Endothelial cell of umbilical vein (primary cell): ENCODE data around the gene RPS6KA4. TPM values are rescaled to one million over a fixed set of nuclear protein-coding genes. Genes with fewer than 3 reads are reported as not detected.

Experiments
- BruUV-seq: library from RNA; stranded (reverse); fragments of 400-500 nt; replicated peaks from 2 replicates; lab custom pipeline; 2021; lab: Mats Ljungman, UMichigan
- CTCF ChIA-PET: fragments of 300-600, 350-600 bp; sonication (Branson Sonifier 250); formaldehyde crosslinking; loops from one replicate; lab custom pipeline; 2021; ENCODE audit warnings: antibody characterized with exemption, inconsistent platforms; lab: Charles Lee
- POLR2A ChIA-PET: fragments of 300-600, 350-600 bp; sonication (Branson Sonifier 250); formaldehyde crosslinking; loops from one replicate; lab custom pipeline; 2021; ENCODE audit warnings: antibody characterized with exemption, inconsistent platforms; lab: Charles Lee
- DNase-seq: peaks from one replicate; pipeline ENCODE4 v3.0.0-alpha.2; 2011; ENCODE audit warnings: low read depth, low spot score
- FAIRE-seq: peaks from 2 replicates; lab custom pipeline; 2011; peaks lifted over from hg19 to GRCh38; lab: Jason Lieb, UNC
- H2AFZ ChIP-seq: 2 replicates; pipeline ENCODE4 v1.6.0; 2012; ENCODE audit warnings: low read depth, low read length, control low read depth, inconsistent platforms
- H3K27ac ChIP-seq: 2 replicates; pipeline ENCODE4 v1.5.1; 2011; ENCODE audit warnings: low read depth, mild to moderate bottlenecking, control low read depth, low read length, moderate library complexity; ENCODE audit not compliant: insufficient read depth
- H3K27me3 ChIP-seq, 2 experiments: 2 replicates each; pipeline versions ENCODE4 v1.6.0 to v1.6.1; 2011; ENCODE audit warnings: low read length in 2 of 2, mixed read lengths in 1 of 2; ENCODE audit not compliant: control insufficient read depth in 2 of 2, insufficient read depth in 2 of 2
- H3K36me3 ChIP-seq, 2 experiments: 2 replicates in 1 of 2; 3 replicates in 1 of 2; pipeline ENCODE4 v1.5.1; 2011; ENCODE audit warnings: low read length in 2 of 2, mild to moderate bottlenecking in 1 of 2, moderate library complexity in 1 of 2; ENCODE audit not compliant: control insufficient read depth in 2 of 2, insufficient read depth in 2 of 2; ENCODE audit errors: extremely low read depth in 1 of 2
- H3K4me1 ChIP-seq: 3 replicates; pipeline ENCODE4 v1.5.1; 2011; ENCODE audit warnings: mild to moderate bottlenecking, low read length; ENCODE audit not compliant: control insufficient read depth, insufficient read depth; ENCODE audit errors: extremely low read depth
- H3K4me2 ChIP-seq: 2 replicates; pipeline ENCODE4 v1.6.1; 2011; ENCODE audit warnings: low read length, control low read depth, mixed read lengths; ENCODE audit not compliant: insufficient read depth
- H3K4me3 ChIP-seq, 3 experiments: fragments of 200-600 bp in 1 of 3; sonication (generic), shearing (Covaris generic) in 1 of 3; replicated peaks in 1 of 3; 2 replicates each; pipeline ENCODE4 v1.5.1; 2011 to 2016; ENCODE audit warnings: control low read depth in 3 of 3, low read length in 3 of 3, mild to moderate bottlenecking in 2 of 3, inconsistent platforms in 1 of 3, low read depth in 1 of 3, moderate library complexity in 1 of 3; ENCODE audit not compliant: insufficient read depth in 1 of 3
- H3K79me2 ChIP-seq: 2 replicates; pipeline ENCODE4 v1.6.0; 2012; ENCODE audit warnings: low read length, inconsistent platforms; ENCODE audit not compliant: control insufficient read depth, insufficient read depth
- H3K9ac ChIP-seq: replicated peaks from 2 replicates; pipeline ENCODE3; 2011; ENCODE audit warnings: low read length, control low read depth; ENCODE audit not compliant: insufficient read depth; ENCODE audit errors: extremely low read depth
- H3K9me1 ChIP-seq: replicated peaks from 3 replicates; pipeline ENCODE4 v1.6.0; 2011; ENCODE audit warnings: mild to moderate bottlenecking, low read length; ENCODE audit not compliant: control insufficient read depth, insufficient read depth; ENCODE audit errors: extremely low read depth
- H3K9me3 ChIP-seq: replicated peaks from 2 replicates; pipeline ENCODE4 v1.5.1; 2012; ENCODE audit warnings: low read length, inconsistent platforms; ENCODE audit not compliant: control insufficient read depth, insufficient read depth
- H4K20me1 ChIP-seq: replicated peaks from 2 replicates; pipeline ENCODE3; 2011; ENCODE audit warnings: mild to moderate bottlenecking, low read length; ENCODE audit not compliant: control insufficient read depth, insufficient read depth; ENCODE audit errors: extremely low read depth
- MYC ChIP-seq: IDR thresholded peaks from one replicate; pipeline ENCODE4 v1.6.1; 2011; ENCODE audit warnings: mild to moderate bottlenecking, low read depth, low read length
- dilution Hi-C: fragments of 300-500 bp; cut with MboI; formaldehyde crosslinking; loops from one replicate; pipeline ENCODE4 v1.15.0; 2019; ENCODE audit warnings: low sequenced_read_pairs; ENCODE audit not compliant: extremely low pct_ligation_motif_present
- intact Hi-C: fragments of 100-400 bp; cut with micrococcal nuclease; formaldehyde crosslinking; loops from one replicate; pipeline ENCODE4 v1.10.0; 2022
- polyA plus RNA-seq, 4 experiments: library from polyadenylated mRNA; depleted of rRNA in 3 of 4; stranded (reverse) in 3 of 4; unstranded in 1 of 4; fragments of >200 nt; gene quantifications; 2 replicates each; pipeline versions ENCODE4 v1.2.1 to v1.2.3, GENCODE V29; 2011 to 2012; ENCODE audit warnings: missing spikeins in 1 of 4
- total RNA-seq: library from RNA; stranded (reverse); gene quantifications from 2 replicates; pipeline ENCODE4 v1.2.3, GENCODE V29; 2021
- TF ChIP-seq, protein P1 (sequence below), 2 donors: IDR thresholded peaks; 1 replicate in 1 of 2; 2 replicates in 1 of 2; pipeline ENCODE4 v1.5.1; 2011; ENCODE audit warnings: low read length in 2 of 2, mild to moderate bottlenecking in 2 of 2, moderate library complexity in 2 of 2, control low read depth in 1 of 2, inconsistent platforms in 1 of 2, low read depth in 1 of 2; ENCODE audit not compliant: insufficient read depth in 1 of 2; ENCODE audit errors: extremely low read depth in 1 of 2

The RPS6KA4 gene
- total and polyA plus RNA-seq, 2 donors (not counting 3 experiments of a cell fraction or from before 2014, with no cell fraction given), result 26.5 to 44.1 TPM

DNA sequence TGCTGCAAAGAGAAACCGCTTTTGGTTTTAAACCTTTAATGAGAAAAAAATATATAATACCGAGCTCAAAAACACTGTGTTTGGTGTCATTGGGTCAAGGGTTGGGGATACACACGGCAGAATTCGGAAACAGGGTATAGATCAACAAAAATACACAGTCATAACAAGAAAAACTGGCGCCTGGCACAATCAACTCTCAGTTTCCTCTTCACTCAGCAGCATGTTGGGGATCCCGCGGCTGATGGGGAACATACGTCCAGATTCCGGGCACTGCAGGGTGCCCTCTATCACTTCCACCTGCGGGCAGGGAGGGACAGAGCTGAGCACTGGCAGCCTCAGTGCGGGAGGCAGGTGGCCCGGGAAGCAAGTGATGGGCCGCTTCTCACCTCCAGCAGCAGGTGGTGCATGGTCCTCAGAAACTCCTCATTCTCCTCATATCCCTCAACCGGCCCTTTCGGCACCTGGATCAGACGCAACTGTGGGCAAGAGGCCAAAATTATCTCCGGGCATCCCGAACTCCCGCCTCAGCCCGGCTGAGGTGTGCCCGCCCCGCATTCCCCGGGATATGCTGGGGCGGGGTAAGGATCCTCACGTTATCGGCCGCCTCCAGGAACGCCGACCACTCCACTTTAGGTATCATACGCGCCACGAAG lies 42.2 kb upstream of the RPS6KA4 start:
- Histone ChIP-seq H3K27ac (peak overlapping the region; percentile 87), H3K36me3 (peaks cover 2 to 13% of the 10 kb centered on the region in 2 experiments), H2AFZ (peak overlapping the region; percentile 16), H3K4me3 (peak overlapping the region; percentile 48 to 76 (median 75)), H3K9me3 (no peaks in the 10 kb centered on the region), H3K4me2 (peak overlapping the region; percentile 87), H3K27me3 (no peaks in the 10 kb centered on the region), H3K9ac (peak overlapping the region; percentile 77), H3K79me2 (peaks cover 4% of the 10 kb centered on the region), H3K9me1 (no peaks in the 10 kb centered on the region), H3K4me1 (peaks cover 10% of the 10 kb centered on the region), H4K20me1 (no peaks in the 10 kb centered on the region)
- ChIA-PET CTCF (interaction anchor here (0.9 to 3.6 kb wide), 12 partner anchors 10 to 132 kb away, joined by 4 to 72 read pairs (median 10); partner anchors contain the start of genes BAD, CATSPERZ, CCDC88B and ESRRA), POLR2A (interaction anchor here (1.2 to 2.1 kb wide), 3 partner anchors 12 to 26 kb away, joined by 4 to 6 read pairs (median 5); no protein-coding TSS in a partner anchor)
- FAIRE-seq (no peak), DNase-seq (no peak)
- intact Hi-C loops, result loop anchor here (1.0 kb wide), 2 partner anchors 11 to 39 kb away; partner anchors contain the start of gene ESRRA
- TF ChIP-seq, protein P1, sequence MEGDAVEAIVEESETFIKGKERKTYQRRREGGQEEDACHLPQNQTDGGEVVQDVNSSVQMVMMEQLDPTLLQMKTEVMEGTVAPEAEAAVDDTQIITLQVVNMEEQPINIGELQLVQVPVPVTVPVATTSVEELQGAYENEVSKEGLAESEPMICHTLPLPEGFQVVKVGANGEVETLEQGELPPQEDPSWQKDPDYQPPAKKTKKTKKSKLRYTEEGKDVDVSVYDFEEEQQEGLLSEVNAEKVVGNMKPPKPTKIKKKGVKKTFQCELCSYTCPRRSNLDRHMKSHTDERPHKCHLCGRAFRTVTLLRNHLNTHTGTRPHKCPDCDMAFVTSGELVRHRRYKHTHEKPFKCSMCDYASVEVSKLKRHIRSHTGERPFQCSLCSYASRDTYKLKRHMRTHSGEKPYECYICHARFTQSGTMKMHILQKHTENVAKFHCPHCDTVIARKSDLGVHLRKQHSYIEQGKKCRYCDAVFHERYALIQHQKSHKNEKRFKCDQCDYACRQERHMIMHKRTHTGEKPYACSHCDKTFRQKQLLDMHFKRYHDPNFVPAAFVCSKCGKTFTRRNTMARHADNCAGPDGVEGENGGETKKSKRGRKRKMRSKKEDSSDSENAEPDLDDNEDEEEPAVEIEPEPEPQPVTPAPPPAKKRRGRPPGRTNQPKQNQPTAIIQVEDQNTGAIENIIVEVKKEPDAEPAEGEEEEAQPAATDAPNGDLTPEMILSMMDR (IDR thresholded peaks at IDR 0.05; ENCODE audit: extremely low read depth in 1 of 2, insufficient read depth in 1 of 2, low read depth in 1 of 2, low read length in 2 of 2), result peak in 1 of 2 donors; percentile 20
- no peak for TF ChIP-seq MYC
- dilution Hi-C loops, result no loop called here
- TSS peak; percentile 98 for BruUV-seq
